Body of pancreas (tissue), 4 donors: ENCODE results near the gene TNFRSF12A. TPM values are rescaled to one million over a fixed set of nuclear protein-coding genes. Genes with fewer than 3 reads are reported as not detected.

Experiments
- ATAC-seq: fragments of 150-250 bp; one replicate; pipeline ENCODE4 v1.9.1; 2016
- DNase-seq, 4 donors: peaks; one replicate each; pipeline ENCODE4 v3.0.0-alpha.2; 2019
- H3K27ac ChIP-seq, 4 donors: fragments of 200-600 bp; sonication (generic); 1 replicate in 3 of 4; 2 replicates in 1 of 4; pipeline versions ENCODE4 v1.5.1 to v1.6.1; 2016 to 2019; ENCODE audit warnings: mild to moderate bottlenecking in 1 of 4, mixed read lengths in 1 of 4, moderate library complexity in 1 of 4
- H3K27me3 ChIP-seq, 2 donors: fragments of 200-600 bp; sonication (generic); one replicate each; pipeline ENCODE4 v1.6.0; 2016; ENCODE audit warnings: mild to moderate bottlenecking in 1 of 2
- H3K36me3 ChIP-seq, 2 donors: fragments of 200-600 bp; sonication (generic); replicated peaks in 1 of 2; 2 replicates each; pipeline ENCODE4 v1.5.1; 2016; ENCODE audit warnings: low read depth in 2 of 2; ENCODE audit not compliant: insufficient read depth in 1 of 2
- H3K4me1 ChIP-seq: fragments of 200-600 bp; sonication (generic); one replicate; pipeline ENCODE4 v1.6.0; 2016
- H3K4me3 ChIP-seq, 2 donors: fragments of 200-600 bp; sonication (generic); 1 replicate in 1 of 2; 2 replicates in 1 of 2; pipeline ENCODE4 v1.5.1; 2016 to 2019
- H3K9me3 ChIP-seq, 3 donors: fragments of 200-600 bp; sonication (generic); 1 replicate in 2 of 3; 2 replicates in 1 of 3; pipeline ENCODE4 v1.5.1; 2016
- POLR2A ChIP-seq, 3 donors: fragments of 450-650 bp; IDR thresholded peaks; one replicate each; pipeline ENCODE4 v1.6.1; 2016; ENCODE audit warnings: antibody characterized with exemption in 3 of 3, mild to moderate bottlenecking in 2 of 3
- WGBS, 2 donors: methylation state at CpG; one replicate each; pipeline ENCODE4 v1.1.5; 2017; 5-methylcytosine and 5-hydroxymethylcytosine counted together
- intact Hi-C: fragments of 100-400 bp; cut with DNase I; formaldehyde crosslinking; loops from one replicate; pipeline ENCODE4 v1.15.1; 2023
- total RNA-seq, 2 donors: library from RNA; depleted of rRNA; stranded (reverse); fragments of >200 nt; gene quantifications; one replicate each; pipeline ENCODE4 v1.1.0, GENCODE V29; 2016
- TF ChIP-seq, protein P1 (sequence below), 7 experiments: fragments of 450-650 bp in 4 of 7; fragments of 200-600 bp in 3 of 7; sonication (generic) in 3 of 7; IDR thresholded peaks; one replicate each; pipeline ENCODE4 v1.5.1; 2016 to 2019; ENCODE audit warnings: antibody characterized with exemption in 7 of 7

Gene TNFRSF12A
- total RNA-seq, 2 donors from 2014 or later: 132 to 229 TPM

DNA sequence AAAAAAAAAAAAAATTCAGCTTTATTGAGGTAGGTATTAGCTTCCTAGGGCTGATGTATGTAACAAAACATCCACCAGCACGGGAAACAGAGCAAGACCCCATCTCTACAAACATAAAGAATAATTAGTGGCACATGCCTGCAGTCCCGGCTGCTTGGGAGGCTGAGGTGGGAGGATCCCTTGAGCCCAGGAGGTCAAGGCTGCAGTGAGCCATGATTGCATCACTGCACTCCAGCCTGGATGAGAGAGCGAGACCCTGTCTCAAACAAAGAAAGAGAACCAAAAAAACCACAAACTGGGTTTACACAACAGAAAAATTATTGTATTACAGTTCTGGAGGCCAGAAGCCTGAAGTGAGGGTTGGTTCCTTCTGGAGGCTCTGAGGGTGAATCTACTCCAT lies 22.2 kb downstream of the TNFRSF12A start:
- no peak overlapping the region for H3K27ac ChIP-seq
- no peaks in the 10 kb centered on the region for H3K36me3 ChIP-seq
- H3K4me1 ChIP-seq: peaks cover 37% of the 10 kb centered on the region
- TF ChIP-seq, protein P1, sequence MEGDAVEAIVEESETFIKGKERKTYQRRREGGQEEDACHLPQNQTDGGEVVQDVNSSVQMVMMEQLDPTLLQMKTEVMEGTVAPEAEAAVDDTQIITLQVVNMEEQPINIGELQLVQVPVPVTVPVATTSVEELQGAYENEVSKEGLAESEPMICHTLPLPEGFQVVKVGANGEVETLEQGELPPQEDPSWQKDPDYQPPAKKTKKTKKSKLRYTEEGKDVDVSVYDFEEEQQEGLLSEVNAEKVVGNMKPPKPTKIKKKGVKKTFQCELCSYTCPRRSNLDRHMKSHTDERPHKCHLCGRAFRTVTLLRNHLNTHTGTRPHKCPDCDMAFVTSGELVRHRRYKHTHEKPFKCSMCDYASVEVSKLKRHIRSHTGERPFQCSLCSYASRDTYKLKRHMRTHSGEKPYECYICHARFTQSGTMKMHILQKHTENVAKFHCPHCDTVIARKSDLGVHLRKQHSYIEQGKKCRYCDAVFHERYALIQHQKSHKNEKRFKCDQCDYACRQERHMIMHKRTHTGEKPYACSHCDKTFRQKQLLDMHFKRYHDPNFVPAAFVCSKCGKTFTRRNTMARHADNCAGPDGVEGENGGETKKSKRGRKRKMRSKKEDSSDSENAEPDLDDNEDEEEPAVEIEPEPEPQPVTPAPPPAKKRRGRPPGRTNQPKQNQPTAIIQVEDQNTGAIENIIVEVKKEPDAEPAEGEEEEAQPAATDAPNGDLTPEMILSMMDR (IDR thresholded peaks at IDR 0.05): no peak
- no peak for TF ChIP-seq POLR2A (IDR thresholded peaks at IDR 0.05)
- no peaks in the 10 kb centered on the region for H3K9me3 ChIP-seq
- DNase-seq (no peak), ATAC-seq (no peak)
- WGBS, 2 donors: 86 to 89% methylated on average over 3 of the region's 3 CpGs
- H3K27me3 ChIP-seq: peaks cover 0 to 28% of the 10 kb centered on the region in 2 donors
- intact Hi-C loops: no loop called here
- H3K4me3 ChIP-seq: no peak overlapping the region

DNA sequence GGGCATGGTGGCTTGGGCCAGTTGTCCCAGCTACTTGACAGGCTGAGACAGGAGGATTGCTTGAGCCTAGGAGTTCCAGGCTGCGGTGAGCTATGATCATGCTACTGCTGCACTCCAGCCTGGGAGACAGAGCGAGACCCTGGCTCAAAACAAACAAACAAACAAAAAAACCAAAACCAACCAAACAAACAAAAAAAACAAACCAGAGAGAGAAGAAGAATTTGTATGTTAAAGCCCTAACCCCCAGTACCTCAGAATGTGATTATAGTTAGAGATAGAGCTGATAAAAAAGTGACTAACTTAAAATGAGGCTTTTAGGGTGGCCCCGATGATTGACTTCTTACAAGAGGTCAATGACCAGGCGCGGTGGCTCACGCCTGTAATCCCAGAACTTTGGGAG lies 24.5 kb downstream of the TNFRSF12A start:
- WGBS, 2 donors: 89 to 94% methylated on average over 6 of the region's 6 CpGs
- peaks cover 21% of the 10 kb centered on the region for H3K4me1 ChIP-seq
- no peaks in the 10 kb centered on the region for H3K36me3 ChIP-seq
- no peaks in the 10 kb centered on the region for H3K9me3 ChIP-seq
- TF ChIP-seq POLR2A (IDR thresholded peaks at IDR 0.05): no peak
- TF ChIP-seq, protein P1 (IDR thresholded peaks at IDR 0.05): no peak
- no peak overlapping the region for H3K27ac ChIP-seq
- H3K4me3 ChIP-seq: no peak overlapping the region
- peaks cover 0 to 32% of the 10 kb centered on the region in 2 donors for H3K27me3 ChIP-seq
- intact Hi-C loops: no loop called here
- no peak for DNase-seq
- ATAC-seq: no peak

DNA sequence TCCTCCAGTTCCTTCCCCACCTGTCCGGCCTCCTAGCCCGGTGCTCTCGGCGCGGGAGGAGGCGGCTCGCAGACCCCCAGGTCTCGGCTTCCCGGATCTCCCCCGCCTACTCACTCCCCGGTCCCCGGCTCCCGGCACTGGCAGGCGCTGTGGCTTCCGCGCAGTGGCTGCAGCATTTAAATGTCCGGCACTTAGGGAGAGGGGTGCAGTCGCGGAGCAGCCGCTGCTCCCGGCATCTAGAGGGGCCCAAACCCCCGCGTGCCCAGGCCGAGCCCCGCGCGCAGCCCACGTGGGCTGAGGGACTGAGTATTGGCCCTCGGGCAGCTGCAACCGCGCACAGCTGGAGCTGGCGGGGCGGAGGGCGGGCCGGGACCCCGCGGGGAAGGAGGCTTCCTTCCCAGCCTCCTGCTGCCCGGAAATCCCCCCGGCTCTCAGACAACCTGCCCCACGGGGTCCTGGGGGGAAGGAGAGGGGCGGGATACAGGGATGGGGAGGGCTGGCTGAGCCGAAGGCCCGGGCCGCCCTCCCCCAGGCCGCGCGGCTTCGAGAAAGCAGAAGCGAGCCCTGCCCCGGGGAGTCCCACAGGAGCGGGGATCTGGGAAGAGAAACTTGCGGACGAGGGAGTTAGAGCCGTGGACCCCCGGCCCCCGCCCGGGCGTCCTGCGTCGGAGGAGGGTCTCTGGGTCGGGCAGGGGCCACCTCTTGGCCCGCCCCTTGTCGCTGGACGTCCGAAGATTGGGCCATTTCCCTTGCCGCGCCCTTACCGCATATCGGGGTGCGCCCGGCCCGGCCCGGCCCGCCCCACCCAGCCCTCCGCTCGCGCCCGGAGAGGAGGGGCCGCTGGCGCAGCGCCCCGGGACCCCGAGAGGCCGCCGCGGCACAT lies 25.8 kb downstream of the TNFRSF12A start, which contains the start of gene MMP25:
Gene MMP25 (plus strand): TSS at position 804 of the 883 bp plus-strand sequence. CDS start 357 bp downstream, outside the sequence.
- intact Hi-C loops: no loop called here
- H3K27ac ChIP-seq: no peak within 1 kb of the TSS

DNA sequence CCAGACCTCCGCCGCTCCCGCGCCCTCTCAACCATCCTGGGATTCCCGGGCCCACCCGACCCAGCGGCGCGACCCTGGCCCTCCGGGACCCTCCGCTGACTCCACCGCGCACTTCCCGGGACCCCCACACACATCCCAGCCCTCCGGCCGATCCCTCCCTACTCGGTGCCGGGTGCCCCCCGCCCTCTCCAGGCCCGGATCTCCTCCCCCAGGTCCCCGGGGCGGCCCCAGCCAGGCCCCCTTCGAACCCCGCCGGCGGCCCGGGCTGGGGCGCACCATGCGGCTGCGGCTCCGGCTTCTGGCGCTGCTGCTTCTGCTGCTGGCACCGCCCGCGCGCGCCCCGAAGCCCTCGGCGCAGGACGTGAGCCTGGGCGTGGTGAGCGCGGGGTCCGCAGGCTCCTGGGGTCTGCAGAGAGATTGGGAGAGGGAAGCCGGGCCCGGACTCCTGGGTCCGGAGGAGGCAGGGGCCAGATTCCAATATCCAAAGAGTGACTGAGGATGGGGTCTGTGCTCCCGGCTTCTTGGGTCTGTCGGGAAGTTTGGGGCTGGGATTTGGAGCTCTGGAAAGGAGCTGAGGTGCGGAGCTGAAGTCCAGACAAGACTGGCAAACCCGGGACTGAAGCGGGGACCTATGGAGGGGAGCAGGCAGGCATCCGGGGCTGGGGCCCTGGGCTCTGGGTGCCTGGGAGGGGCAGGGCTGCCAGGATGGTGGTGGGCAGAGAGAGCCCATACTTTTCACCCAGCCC lies 26.6 kb downstream of the TNFRSF12A start:
- no peak overlapping the region for H3K4me3 ChIP-seq
- no peak for DNase-seq
- H3K36me3 ChIP-seq: no peaks in the 10 kb centered on the region
- TF ChIP-seq POLR2A (IDR thresholded peaks at IDR 0.05): no peak
- TF ChIP-seq, protein P1 (IDR thresholded peaks at IDR 0.05): no peak
- H3K27me3 ChIP-seq: peaks cover 0 to 32% of the 10 kb centered on the region in 2 donors
- H3K4me1 ChIP-seq: peaks cover 21% of the 10 kb centered on the region
- 6 to 22% methylated on average over 9 to 36 of the region's 54 CpGs for WGBS, 2 donors
- H3K27ac ChIP-seq: no peak overlapping the region
- intact Hi-C loops: no loop called here
- ATAC-seq: peak; percentile 15
- no peaks in the 10 kb centered on the region for H3K9me3 ChIP-seq

More for the DNA sequence above, 25.8 kb downstream of the TNFRSF12A start, which contains the start of gene MMP25:
- Histone ChIP-seq H3K9me3 (no peaks in the 10 kb centered on the region), H3K4me3 (peak within 1 kb of the TSS; percentile 2 to 17), H3K36me3 (no peaks in the 10 kb centered on the region), H3K27me3 (peaks cover 0 to 32% of the 10 kb centered on the region in 2 donors), H3K4me1 (peaks cover 21% of the 10 kb centered on the region)
- TF ChIP-seq, protein P1 (IDR thresholded peaks at IDR 0.05): no peak
- TF ChIP-seq POLR2A (IDR thresholded peaks at IDR 0.05): no peak
- WGBS, 2 donors: 0 to 1% methylated on average over 1 to 69 of the region's 86 CpGs
- DNase-seq: no peak
- peak; percentile 56 for ATAC-seq
